ENCODE data around the gene SLC35A5. TPM values are rescaled to one million over a fixed set of nuclear protein-coding genes. Genes with fewer than 3 reads are reported as not detected.

SLC35A5 gene
- total and polyA plus RNA-seq, 2 of the 8 experiments (the other 6 are each of a cell fraction or from before 2014, with no cell fraction given): 36.5 to 38.6 TPM

GRCh38 chr3:112598731-112599130, 36.9 kb downstream of the SLC35A5 start (continued):
- TF ChIP-seq CHD7 (IDR thresholded peaks at IDR 0.05; ENCODE audit: insufficient replicate concordance, low read length) (no peak), POLR2A (IDR thresholded peaks at IDR 0.05; ENCODE audit: control extremely low read depth in 1 of 2, low read depth in 2 of 2, low read length in 2 of 2) (no peak), RBBP5 (IDR thresholded peaks at IDR 0.05; ENCODE audit: borderline replicate concordance, low read depth, low read length) (no peak), KDM4A (IDR thresholded peaks at IDR 0.05; ENCODE audit: low read depth, low read length, severe bottlenecking) (no peak), SP1 (IDR thresholded peaks at IDR 0.05; ENCODE audit: low read depth, low read length) (no peak), BCL11A (IDR thresholded peaks at IDR 0.05; ENCODE audit: low read depth in 2 of 2, low read length in 2 of 2) (no peak), SIRT6 (IDR thresholded peaks at IDR 0.05; ENCODE audit: low read length) (no peak), SIN3A (conservative IDR thresholded peaks at IDR 0.05 in 1 of 2, IDR thresholded peaks at IDR 0.05 in 1 of 2; ENCODE audit: low read depth in 1 of 2, low read length in 2 of 2) (no peak), SP4 (IDR thresholded peaks at IDR 0.05; ENCODE audit: low read length) (no peak), RAD21 (IDR thresholded peaks at IDR 0.05 in 1 of 2, conservative IDR thresholded peaks at IDR 0.05 in 1 of 2; ENCODE audit: low read depth in 2 of 2, low read length in 2 of 2) (no peak)
